Measurements from ENCODE around the gene TNNC2.

- TF ChIP-seq POLR2A (IDR thresholded peaks at IDR 0.05) (no peak), CTCF (IDR thresholded peaks at IDR 0.05) (no peak)
These were observed 21.3 kb upstream of the TNNC2 start for GRCh38 chr20:45848421-45848820.
